OCI-LY7 (cell line): Measurements from ENCODE around the gene CLASP2. TPM values are rescaled to one million over a fixed set of nuclear protein-coding genes. Genes with fewer than 3 reads are reported as not detected.

Experiments used
- BruUV-seq: library from RNA; stranded (reverse); fragments of 400-500 nt; replicated peaks from 2 replicates; lab custom pipeline; 2021; lab: Mats Ljungman, UMichigan
- CTCF ChIA-PET: fragments of 300-600 bp; sonication (Branson Sonifier 250); formaldehyde crosslinking; loops from one replicate; lab custom pipeline; 2022; ENCODE audit warnings: antibody characterized with exemption; ENCODE audit not compliant: unreplicated experiment; lab: Charles Lee
- POLR2A ChIA-PET: fragments of 300-600 bp; sonication (Branson Sonifier 250); formaldehyde crosslinking; loops from one replicate; lab custom pipeline; 2022; ENCODE audit warnings: antibody characterized with exemption; lab: Charles Lee
- DNase-seq: peaks from one replicate; pipeline ENCODE4 v3.0.0-alpha.2; 2015; ENCODE audit warnings: low spot score
- H2AFZ ChIP-seq: fragments of 200-600 bp; sonication (generic), shearing (Covaris generic); 2 replicates; pipeline ENCODE4 v1.6.1; 2014; ENCODE audit warnings: mild to moderate bottlenecking, antibody characterized with exemption, low read length, moderate library complexity
- H3K27ac ChIP-seq: fragments of 200-600 bp; sonication (generic); 2 replicates; pipeline ENCODE4 v1.5.1; 2014; ENCODE audit warnings: mixed run types, low read depth, mild to moderate bottlenecking, moderate library complexity, low read length, inconsistent platforms; ENCODE audit not compliant: poor library complexity, severe bottlenecking
- H3K36me3 ChIP-seq: fragments of 200-600 bp; sonication (generic); 2 replicates; pipeline ENCODE4 v1.6.1; 2014; ENCODE audit warnings: mild to moderate bottlenecking, antibody characterized with exemption, low read length, moderate library complexity, mixed read lengths; ENCODE audit not compliant: insufficient read depth
- H3K4me1 ChIP-seq: fragments of 200-600 bp; sonication (generic); 2 replicates; pipeline ENCODE4 v1.5.1; 2014; ENCODE audit warnings: mild to moderate bottlenecking, low read length; ENCODE audit not compliant: insufficient read depth, poor library complexity, severe bottlenecking
- H3K4me2 ChIP-seq: fragments of 200-600 bp; sonication (generic); 2 replicates; pipeline ENCODE4 v1.6.1; 2014; ENCODE audit warnings: mild to moderate bottlenecking, low read length
- H3K4me3 ChIP-seq: fragments of 200-600 bp; sonication (generic); 2 replicates; pipeline ENCODE4 v1.5.1; 2014; ENCODE audit warnings: mild to moderate bottlenecking, low read depth, low read length; ENCODE audit not compliant: poor library complexity, severe bottlenecking
- H3K79me2 ChIP-seq: fragments of 200-600 bp; sonication (generic); 2 replicates; pipeline ENCODE4 v1.6.1; 2016; ENCODE audit warnings: low read depth, mild to moderate bottlenecking, low read length, moderate library complexity, mixed read lengths; ENCODE audit not compliant: insufficient read depth
- H3K9me2 ChIP-seq: fragments of 200-600 bp; sonication (generic); 2 replicates; pipeline ENCODE4 v1.6.1; 2016; ENCODE audit warnings: mild to moderate bottlenecking, low read length, mixed read lengths; ENCODE audit not compliant: insufficient read depth
- H3K9me3 ChIP-seq: fragments of 200-600 bp; sonication (generic); 2 replicates; pipeline ENCODE4 v1.6.1; 2014; ENCODE audit warnings: mild to moderate bottlenecking, mixed run types, low read length, mixed read lengths
- H4K20me1 ChIP-seq: fragments of 200-600 bp; sonication (generic); 2 replicates; pipeline ENCODE4 v1.6.1; 2014; ENCODE audit warnings: mild to moderate bottlenecking, antibody characterized with exemption, low read length, moderate library complexity, mixed read lengths; ENCODE audit not compliant: insufficient read depth
- CTCF ChIP-seq: fragments of 200-600 bp; sonication (generic); conservative IDR thresholded peaks from 2 replicates; pipeline ENCODE4 v1.5.1; 2014; ENCODE audit warnings: mild to moderate bottlenecking, antibody characterized with exemption, low read length, moderate library complexity, mixed read lengths
- EZH2phosphoT487 ChIP-seq: fragments of 200-600 bp; sonication (generic); IDR thresholded peaks from 2 replicates; pipeline ENCODE4 v1.6.1; 2018; ENCODE audit warnings: low read depth, borderline replicate concordance, mild to moderate bottlenecking, mixed run types, antibody characterized with exemption, low read length, moderate library complexity, mixed read lengths
- intact Hi-C: fragments of 100-400 bp; cut with micrococcal nuclease; formaldehyde crosslinking; loops from one replicate; pipeline ENCODE4 v1.10.0; 2022; ENCODE audit not compliant: unreplicated experiment
- total RNA-seq, 2 experiments: library from RNA; depleted of rRNA in 1 of 2; stranded (reverse); fragments of >200 nt in 1 of 2; shearing (Covaris generic) in 1 of 2; gene quantifications; 2 replicates each; pipeline ENCODE4 v1.2.3, GENCODE V29; 2014 to 2022

Gene CLASP2
- total RNA-seq, 2 experiments from 2014 or later: 95.5 to 99.1 TPM

DNA sequence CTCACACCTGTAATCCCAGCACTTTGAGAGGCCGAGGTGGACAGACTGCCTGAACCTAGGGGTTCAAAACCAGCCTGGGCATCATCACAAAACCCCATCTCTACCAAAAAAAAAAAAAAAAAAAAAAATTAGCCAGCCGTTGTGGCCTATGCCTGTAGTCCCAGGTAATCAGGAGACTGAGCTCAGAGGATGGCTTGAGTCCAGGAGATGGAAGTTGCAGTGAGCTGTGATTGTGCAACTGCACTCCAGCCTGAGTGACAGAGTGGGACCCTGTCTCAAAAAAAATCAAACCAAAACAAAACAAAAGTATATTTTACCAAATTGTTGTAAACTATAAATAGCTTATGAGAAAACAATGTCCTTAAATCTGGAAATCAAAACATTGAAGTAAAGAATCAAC, 243.2 kb downstream of the CLASP2 start:
- DNase-seq: no peak
- ChIA-PET CTCF (no interaction called here), POLR2A (interaction anchor here (0.7 to 0.9 kb wide), 2 partner anchors 13 to 54 kb away, joined by 3 to 5 read pairs; no protein-coding TSS in a partner anchor)
- H3K9me2 ChIP-seq: no peaks in the 10 kb centered on the region
- 0 out of 2 replicates have a peak, but pooled peaks cover under 1% of the 10 kb centered on the region for H3K9me3 ChIP-seq
- TF ChIP-seq EZH2phosphoT487 (no peak), CTCF (no peak)
- H3K27ac ChIP-seq: no peak overlapping the region
- no peaks in the 10 kb centered on the region for H3K4me1 ChIP-seq
- intact Hi-C loops: no loop called here
- no TSS peak for BruUV-seq
- H2AFZ ChIP-seq: no peak overlapping the region
- no peak overlapping the region for H3K4me2 ChIP-seq
- H3K4me3 ChIP-seq: no peak overlapping the region
- no peaks in the 10 kb centered on the region for H3K36me3 ChIP-seq
- no peaks in the 10 kb centered on the region for H3K79me2 ChIP-seq
- no peaks in the 10 kb centered on the region for H4K20me1 ChIP-seq

- Histone ChIP-seq H3K27ac (no peak overlapping the region), H3K9me2 (no peaks in the 10 kb centered on the region), H3K4me3 (no peak overlapping the region), H4K20me1 (no peaks in the 10 kb centered on the region), H3K4me2 (no peak overlapping the region), H3K36me3 (no peaks in the 10 kb centered on the region), H3K79me2 (no peaks in the 10 kb centered on the region), H3K9me3 (no peaks in the 10 kb centered on the region), H2AFZ (no peak overlapping the region), H3K4me1 (no peaks in the 10 kb centered on the region)
- ChIA-PET POLR2A (interaction anchor here (0.6 kb wide), 1 partner anchor 535 kb away, joined by 3 read pairs; no protein-coding TSS in a partner anchor), CTCF (no interaction called here)
- TF ChIP-seq EZH2phosphoT487 (no peak), CTCF (no peak)
- DNase-seq: no peak
- no TSS peak for BruUV-seq
- intact Hi-C loops: no loop called here
Observed at GRCh38 chr3:33473813-33474212, 244.2 kb downstream of the CLASP2 start.

DNA sequence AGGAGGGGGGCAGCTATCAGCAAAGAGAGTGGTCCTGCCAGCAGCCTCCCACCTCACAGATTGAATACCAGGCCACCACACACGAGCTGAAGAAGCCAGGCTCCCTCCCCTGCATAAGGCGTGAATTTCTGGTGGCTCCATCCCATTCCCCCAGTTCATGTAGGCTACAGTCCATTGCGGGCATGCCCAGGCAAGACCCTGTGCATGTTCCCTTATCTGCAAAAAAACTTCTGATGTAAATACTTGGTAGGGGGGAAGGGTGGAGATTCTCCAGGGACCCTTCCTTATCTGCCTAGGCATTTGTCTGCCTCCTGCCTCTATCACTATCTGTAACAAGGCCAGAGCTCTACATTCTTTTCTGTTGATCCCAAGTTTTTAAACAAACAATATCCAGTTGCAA, 250.3 kb downstream of the CLASP2 start:
- Histone ChIP-seq H3K4me2 (no peak overlapping the region), H3K4me1 (no peaks in the 10 kb centered on the region), H2AFZ (no peak overlapping the region), H3K9me2 (no peaks in the 10 kb centered on the region), H3K36me3 (no peaks in the 10 kb centered on the region), H3K79me2 (no peaks in the 10 kb centered on the region), H4K20me1 (no peaks in the 10 kb centered on the region), H3K4me3 (no peak overlapping the region), H3K9me3 (no peaks in the 10 kb centered on the region), H3K27ac (no peak overlapping the region)
- TF ChIP-seq EZH2phosphoT487 (no peak), CTCF (no peak)
- intact Hi-C loops: no loop called here
- ChIA-PET POLR2A (no interaction called here), CTCF (no interaction called here)
- DNase-seq: no peak
- BruUV-seq: no TSS peak
